ENCODE data around the gene COG7.
"Not testable (repeated sequence)": the region's sequence is repeated elsewhere in the genome, so short reads cannot be mapped to it uniquely, and the experiment has no call there.

GRCh38 chr16:23483492-23483891, 30.5 kb upstream of the COG7 start:
- not testable (repeated sequence) for TF ChIP-seq POLR2A, EP300 (IDR thresholded peaks at IDR 0.05)
- TF ChIP-seq, protein P1, sequence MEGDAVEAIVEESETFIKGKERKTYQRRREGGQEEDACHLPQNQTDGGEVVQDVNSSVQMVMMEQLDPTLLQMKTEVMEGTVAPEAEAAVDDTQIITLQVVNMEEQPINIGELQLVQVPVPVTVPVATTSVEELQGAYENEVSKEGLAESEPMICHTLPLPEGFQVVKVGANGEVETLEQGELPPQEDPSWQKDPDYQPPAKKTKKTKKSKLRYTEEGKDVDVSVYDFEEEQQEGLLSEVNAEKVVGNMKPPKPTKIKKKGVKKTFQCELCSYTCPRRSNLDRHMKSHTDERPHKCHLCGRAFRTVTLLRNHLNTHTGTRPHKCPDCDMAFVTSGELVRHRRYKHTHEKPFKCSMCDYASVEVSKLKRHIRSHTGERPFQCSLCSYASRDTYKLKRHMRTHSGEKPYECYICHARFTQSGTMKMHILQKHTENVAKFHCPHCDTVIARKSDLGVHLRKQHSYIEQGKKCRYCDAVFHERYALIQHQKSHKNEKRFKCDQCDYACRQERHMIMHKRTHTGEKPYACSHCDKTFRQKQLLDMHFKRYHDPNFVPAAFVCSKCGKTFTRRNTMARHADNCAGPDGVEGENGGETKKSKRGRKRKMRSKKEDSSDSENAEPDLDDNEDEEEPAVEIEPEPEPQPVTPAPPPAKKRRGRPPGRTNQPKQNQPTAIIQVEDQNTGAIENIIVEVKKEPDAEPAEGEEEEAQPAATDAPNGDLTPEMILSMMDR (IDR thresholded peaks at IDR 0.05) = not testable (repeated sequence)
